Measurements from ENCODE around the gene FCHSD2. TPM values are rescaled to one million over a fixed set of nuclear protein-coding genes. Genes with fewer than 3 reads are reported as not detected.

The FCHSD2 gene
- total RNA-seq, 2 experiments from 2014 or later: 29.2 to 30.8 TPM

DNA sequence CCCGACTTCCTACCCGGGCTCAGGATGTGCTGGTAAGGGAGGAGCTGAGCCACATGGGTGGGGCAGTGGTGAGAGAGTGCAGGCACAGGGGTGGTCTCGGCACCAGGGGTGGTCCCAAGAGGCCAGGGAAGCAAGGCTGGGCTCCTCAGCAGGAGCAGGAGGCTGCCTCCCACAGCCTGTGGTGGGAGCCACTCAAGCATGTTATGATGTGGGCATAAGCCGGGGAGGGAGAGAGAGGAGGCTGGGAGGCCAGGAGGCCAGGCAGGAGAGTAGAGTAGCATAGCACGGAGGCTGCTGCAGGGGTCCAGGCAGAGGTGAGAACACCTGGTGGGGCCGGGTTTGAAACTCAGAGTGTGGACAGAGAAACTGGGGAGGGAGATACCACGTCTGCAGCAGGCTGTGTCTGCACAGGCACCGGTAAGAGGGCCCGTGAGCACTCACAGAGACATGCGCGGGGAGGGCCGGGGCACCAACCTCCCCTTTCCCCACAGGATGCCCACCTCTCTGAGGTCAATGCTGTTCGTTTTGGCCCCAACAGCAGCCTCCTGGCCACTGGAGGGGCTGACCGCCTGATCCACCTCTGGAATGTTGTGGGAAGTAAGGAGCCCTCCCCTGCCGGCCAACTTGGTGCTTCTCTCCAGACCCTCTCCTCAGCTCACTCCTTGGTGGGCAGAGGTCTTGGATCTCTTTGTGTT lies 317.2 kb downstream of the FCHSD2 start:
- POLR2A ChIA-PET: no interaction called here
- CTCF ChIA-PET: interaction anchor here (0.6 to 1.2 kb wide), 2 partner anchors 100 to 802 kb away, joined by 3 to 4 read pairs; no protein-coding TSS in a partner anchor

DNA sequence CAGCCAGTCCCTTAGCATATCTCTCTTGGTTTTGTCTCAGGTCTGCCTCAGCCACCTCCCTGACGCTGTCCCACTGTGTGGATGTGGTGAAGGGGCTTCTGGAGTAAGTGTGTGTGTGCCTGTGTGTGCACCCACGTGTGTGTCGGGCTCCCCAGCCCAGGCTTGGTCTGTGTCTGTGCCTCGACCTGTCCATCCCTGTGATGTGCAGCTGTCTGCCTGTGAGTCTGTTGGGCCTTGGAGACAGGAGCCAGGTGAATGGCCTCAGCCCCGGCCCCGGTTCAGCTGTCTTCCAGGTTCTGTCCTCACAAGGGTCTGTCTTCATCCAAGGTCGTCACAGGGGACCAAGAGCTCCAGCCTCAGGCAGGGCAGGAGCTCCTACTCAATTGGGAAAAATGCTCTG lies 318.1 kb downstream of the FCHSD2 start:
- ChIA-PET CTCF (interaction anchor here (1.2 kb wide), 1 partner anchor 99 kb away, joined by 4 read pairs; no protein-coding TSS in a partner anchor), POLR2A (no interaction called here)

- POLR2A ChIA-PET: interaction anchor here (0.7 to 1.1 kb wide), 2 partner anchors 8 to 10 kb away, joined by 3 to 4 read pairs; no protein-coding TSS in a partner anchor
- CTCF ChIA-PET: interaction anchor here (0.7 to 1.5 kb wide), 3 partner anchors 8 to 94 kb away, joined by 3 to 6 read pairs (median 6); no protein-coding TSS in a partner anchor
Measured at GRCh38 chr11:72823105-72823804, 318.9 kb downstream of the FCHSD2 start.

DNA sequence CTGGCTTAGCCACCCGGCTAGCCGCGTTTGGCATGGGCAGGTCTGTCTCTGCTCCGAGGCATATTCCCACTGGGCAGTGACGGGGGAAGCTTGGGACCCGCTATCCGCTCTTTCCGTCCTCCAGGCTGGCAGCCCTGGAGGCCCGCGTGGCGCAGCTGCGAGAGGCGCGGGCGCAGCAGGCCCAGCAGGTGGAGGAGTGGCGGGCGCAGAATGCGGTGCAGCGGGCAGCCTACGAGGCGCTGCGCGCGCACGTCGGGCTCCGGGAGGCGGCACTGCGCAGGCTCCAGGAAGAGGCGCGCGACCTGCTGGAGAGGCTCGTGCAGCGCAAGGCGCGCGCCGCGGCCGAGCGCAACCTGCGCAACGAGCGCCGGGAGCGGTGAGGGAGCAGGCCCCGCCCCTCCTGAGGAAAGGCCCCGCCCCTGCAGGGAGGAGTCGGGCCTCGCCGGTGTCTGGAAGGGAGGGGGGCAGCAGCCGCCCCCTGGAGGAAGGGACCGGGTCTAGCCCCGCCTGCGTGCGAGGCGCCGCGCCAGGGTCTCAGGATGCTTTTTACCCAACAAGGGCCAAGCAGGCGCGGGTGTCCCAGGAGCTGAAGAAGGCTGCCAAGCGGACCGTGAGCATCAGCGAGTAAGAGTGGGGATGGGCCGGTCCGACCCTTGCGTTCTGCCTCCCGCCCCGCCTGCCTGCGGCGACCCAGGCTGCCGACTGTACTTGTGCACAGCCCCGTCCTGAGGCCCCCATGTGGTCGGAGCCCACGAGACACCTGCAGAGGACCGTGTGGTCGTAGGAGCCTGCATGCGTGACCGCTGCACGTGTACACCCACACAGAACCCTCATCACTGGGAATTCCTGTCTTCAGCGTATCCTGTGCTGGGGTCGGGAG lies 320.0 kb downstream of the FCHSD2 start:
- POLR2A ChIA-PET: interaction anchor here (1.0 to 1.1 kb wide), 2 partner anchors 9 to 28 kb away, joined by 3 read pairs; partner anchors contain the start of gene STARD10
- CTCF ChIA-PET: interaction anchor here (1.3 to 1.5 kb wide), 2 partner anchors 9 to 10 kb away, joined by 6 read pairs; no protein-coding TSS in a partner anchor

- CTCF ChIA-PET: interaction anchor here (1.5 kb wide), 1 partner anchor 8 kb away, joined by 6 read pairs; no protein-coding TSS in a partner anchor
Measured at GRCh38 chr11:72821221-72821919, 320.7 kb downstream of the FCHSD2 start.

DNA sequence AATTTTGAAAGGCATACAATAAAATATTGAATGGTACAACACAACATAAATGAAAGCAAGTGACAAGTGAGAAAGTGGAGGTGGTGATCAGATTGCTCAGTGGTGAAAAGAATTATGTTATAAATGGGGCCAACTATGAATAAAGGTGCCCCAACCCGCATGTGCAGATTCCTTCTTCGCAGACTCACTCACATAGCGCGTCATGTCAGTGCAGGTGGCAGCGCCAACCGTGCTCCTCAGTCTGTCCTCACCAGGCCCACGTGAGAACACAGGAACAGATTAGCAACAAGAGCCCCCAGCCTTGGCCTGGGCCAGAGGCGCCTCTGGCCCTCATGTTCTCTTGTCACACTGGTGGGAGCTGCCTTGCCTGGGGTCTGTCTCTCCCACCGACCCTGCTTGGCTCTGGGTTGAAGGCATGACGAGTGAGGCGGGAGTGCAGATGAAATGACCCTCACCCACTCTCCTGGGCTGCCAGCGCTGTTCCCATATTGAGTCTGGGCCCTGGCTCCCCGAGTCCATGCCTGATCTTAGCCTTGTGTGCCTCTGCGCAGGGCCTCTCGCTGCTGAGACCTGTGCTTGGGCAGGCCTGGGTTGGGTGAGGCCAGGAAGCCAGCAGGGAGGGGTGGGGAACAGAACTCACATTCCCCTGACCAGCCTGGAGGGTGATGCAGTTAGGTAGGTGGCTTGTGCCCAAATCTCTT lies 321.5 kb downstream of the FCHSD2 start:
- POLR2A ChIA-PET: interaction anchor here (0.5 kb wide), 1 partner anchor 316 kb away, joined by 3 read pairs; no protein-coding TSS in a partner anchor

More at GRCh38 chr11:72821221-72821919, 320.7 kb downstream of the FCHSD2 start:
- POLR2A ChIA-PET: interaction anchor here (1.0 kb wide), 1 partner anchor 28 kb away, joined by 3 read pairs; the partner anchor contains the start of gene STARD10

DNA sequence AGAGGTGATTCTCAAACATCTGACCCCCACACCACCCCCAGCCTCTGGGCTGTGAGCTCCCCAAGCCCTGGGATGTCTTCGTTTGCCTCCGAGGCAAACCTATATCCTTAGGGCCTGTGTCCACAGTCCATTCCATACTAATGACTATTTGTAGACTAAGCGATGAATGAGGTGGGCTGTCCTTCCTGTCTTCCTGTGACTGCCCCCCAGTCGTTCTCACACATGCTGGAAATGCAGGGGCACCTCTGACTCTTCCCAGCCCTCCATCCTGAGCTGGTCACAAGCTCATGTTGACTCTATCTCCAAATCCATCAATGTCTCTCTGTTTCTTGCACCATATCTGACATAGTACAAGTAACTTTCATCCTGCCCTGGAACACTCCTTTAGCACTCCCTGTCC lies 323.1 kb downstream of the FCHSD2 start:
- CTCF ChIA-PET: interaction anchor here (0.9 to 1.9 kb wide), 3 partner anchors 11 to 94 kb away, joined by 3 to 6 read pairs (median 5); no protein-coding TSS in a partner anchor
- POLR2A ChIA-PET: interaction anchor here (1.0 kb wide), 1 partner anchor 9 kb away, joined by 3 read pairs; no protein-coding TSS in a partner anchor

More for the DNA sequence above, 321.5 kb downstream of the FCHSD2 start:
- CTCF ChIA-PET: no interaction called here

GRCh38 chr11:72817966-72818365 lies 324.2 kb downstream of the FCHSD2 start:
- ChIA-PET POLR2A (no interaction called here), CTCF (interaction anchor here (0.9 to 1.9 kb wide), 3 partner anchors 12 to 93 kb away, joined by 3 to 6 read pairs (median 5); no protein-coding TSS in a partner anchor)

GRCh38 chr11:72816404-72816990 lies 325.6 kb downstream of the FCHSD2 start:
- ChIA-PET POLR2A (interaction anchor here (0.8 kb wide), 1 partner anchor 12 kb away, joined by 3 read pairs; no protein-coding TSS in a partner anchor), CTCF (interaction anchor here (1.0 to 2.0 kb wide), 6 partner anchors 10 to 326 kb away, joined by 3 to 7 read pairs (median 4); partner anchors contain the start of gene STARD10)

DNA sequence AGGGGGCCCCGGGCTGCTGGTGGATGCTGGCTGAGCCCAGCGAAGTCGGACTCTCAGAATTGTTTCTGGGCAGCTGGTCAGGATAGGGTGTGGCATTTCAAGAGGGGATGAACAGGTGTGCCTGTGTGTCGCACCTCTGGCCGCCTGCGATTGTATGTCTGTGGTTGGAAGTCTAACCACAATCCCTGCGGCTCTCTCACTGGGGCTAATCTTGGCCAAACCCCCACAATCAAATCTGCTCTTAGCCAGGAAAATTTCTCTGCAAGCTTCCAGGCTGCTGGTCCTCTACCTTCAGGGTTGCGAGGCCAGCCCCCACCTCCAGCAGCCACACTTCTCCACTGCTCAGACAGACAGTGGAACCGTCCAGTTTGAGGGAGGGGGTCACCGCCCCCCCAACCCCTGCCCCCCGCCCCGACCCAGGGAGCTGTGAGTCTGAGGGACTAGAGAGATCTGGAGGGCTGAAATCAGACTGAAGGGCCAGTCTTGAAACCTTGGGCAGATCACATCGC lies 327.0 kb downstream of the FCHSD2 start:
- POLR2A ChIA-PET: interaction anchor here (0.7 to 1.6 kb wide), 2 partner anchors 13 to 21 kb away, joined by 5 to 7 read pairs; partner anchors contain the start of gene STARD10
- CTCF ChIA-PET: interaction anchor here (0.7 to 2.0 kb wide), 6 partner anchors 11 to 330 kb away, joined by 3 to 7 read pairs (median 4); partner anchors contain the start of gene STARD10

- CTCF ChIA-PET: interaction anchor here (1.3 to 2.1 kb wide), 4 partner anchors 12 to 131 kb away, joined by 3 to 7 read pairs (median 6); no protein-coding TSS in a partner anchor
Measured at GRCh38 chr11:72814286-72815109, 327.6 kb downstream of the FCHSD2 start, which contains the start of gene ATG16L2. TSS of gene ATG16L2 (plus strand) at chr11:72814411. CDS start at chr11:72814446, 35 bp downstream.

GRCh38 chr11:72813740-72814285 lies 328.3 kb downstream of the FCHSD2 start:
- ChIA-PET CTCF (interaction anchor here (1.0 to 4.0 kb wide), 11 partner anchors 8 to 365 kb away, joined by 3 to 21 read pairs (median 6); partner anchors contain the start of gene STARD10), POLR2A (interaction anchor here (0.6 to 2.4 kb wide), 7 partner anchors 20 to 329 kb away, joined by 3 to 9 read pairs (median 4); partner anchors contain the start of genes FCHSD2 and STARD10)

More at GRCh38 chr11:72814286-72815109, 327.6 kb downstream of the FCHSD2 start, which contains the start of gene ATG16L2:
- POLR2A ChIA-PET: interaction anchor here (0.7 to 2.4 kb wide), 3 partner anchors 13 to 89 kb away, joined by 5 to 8 read pairs (median 7); partner anchors contain the start of gene STARD10

DNA sequence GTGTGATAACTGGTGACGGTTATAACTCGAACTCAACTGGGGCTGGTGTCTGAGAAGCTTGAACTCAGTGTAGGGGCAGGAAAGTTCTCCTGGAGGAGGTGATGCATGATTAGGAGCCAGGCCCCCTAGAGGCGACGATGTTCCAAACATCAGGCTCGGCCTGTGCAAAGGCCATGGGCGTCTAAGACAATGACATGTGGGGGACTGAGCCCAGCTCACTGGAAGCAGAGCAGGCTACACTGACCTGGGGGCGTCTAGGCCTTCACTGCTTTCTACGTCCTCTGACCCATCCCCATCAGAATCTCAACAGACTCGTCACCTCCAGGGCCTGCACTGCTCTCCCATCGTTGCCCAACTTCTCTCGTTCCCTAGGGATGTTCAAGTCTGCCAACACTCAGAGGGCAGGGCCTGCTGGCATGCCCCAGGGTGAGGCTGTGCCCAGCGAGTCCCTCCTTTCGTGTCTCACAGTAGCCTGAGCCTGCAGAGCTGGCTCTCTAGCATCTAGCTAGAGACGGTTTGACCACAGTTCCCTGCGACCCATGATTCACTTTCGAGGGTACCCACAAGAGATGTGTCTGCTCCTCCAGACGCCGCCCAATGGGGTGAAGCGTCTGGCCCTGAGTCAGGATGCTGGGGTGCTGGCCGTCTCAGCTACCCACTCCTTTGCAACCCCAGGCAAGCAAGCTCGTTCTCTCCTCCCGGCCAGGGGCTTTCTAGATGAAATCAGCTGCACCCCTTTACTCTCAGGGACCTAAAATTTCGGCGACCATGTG lies 329.0 kb downstream of the FCHSD2 start:
- ChIA-PET POLR2A (interaction anchor here (0.6 to 2.4 kb wide), 10 partner anchors 10 to 329 kb away, joined by 3 to 9 read pairs (median 4); partner anchors contain the start of genes FCHSD2 and STARD10), CTCF (interaction anchor here (0.8 to 4.0 kb wide), 15 partner anchors 9 to 365 kb away, joined by 3 to 21 read pairs (median 4); partner anchors contain the start of gene STARD10)

DNA sequence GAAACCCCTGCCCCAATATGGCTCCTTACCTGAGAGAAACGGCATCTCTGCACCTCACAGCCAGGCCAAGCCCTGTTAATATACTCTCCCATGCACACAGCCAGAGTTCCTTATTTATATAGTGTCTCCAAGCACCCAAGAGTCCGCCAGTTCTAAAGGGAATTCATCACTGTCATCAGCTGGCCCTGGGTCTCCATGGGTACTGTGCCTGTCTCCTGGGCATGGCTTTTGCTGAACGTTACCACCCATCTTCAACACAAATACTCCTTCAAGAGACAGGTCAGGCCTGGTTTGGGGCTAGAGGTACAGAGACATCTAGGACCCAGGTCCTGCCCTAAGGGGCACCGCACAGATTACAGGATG lies 329.5 kb downstream of the FCHSD2 start:
- CTCF ChIA-PET: interaction anchor here (0.8 to 4.0 kb wide), 14 partner anchors 10 to 129 kb away, joined by 3 to 21 read pairs (median 6); partner anchors contain the start of gene STARD10
- POLR2A ChIA-PET: interaction anchor here (0.6 to 2.4 kb wide), 6 partner anchors 11 to 109 kb away, joined by 3 to 8 read pairs (median 5); no protein-coding TSS in a partner anchor

All from activated CD8-positive, alpha-beta memory T cell treated with anti-CD3 and anti-CD28 coated beads for 36 hours (primary cell).